ENCODE results near the gene RIC1. TPM values are rescaled to one million over a fixed set of nuclear protein-coding genes. Genes with fewer than 3 reads are reported as not detected.
"Not testable (repeated sequence)": the region's sequence is repeated elsewhere in the genome, so short reads cannot be mapped to it uniquely, and the experiment has no call there.

The RIC1 gene
- total and polyA plus RNA-seq, 12 donors, result 3.6 to 33.1 (median 17.9) TPM

- no peaks in the 10 kb centered on the region for H3K27me3 ChIP-seq
- intact Hi-C loops (cut with DNase I), result no loop called here
- H3K4me3 ChIP-seq, result no peak overlapping the region
- H3K36me3 ChIP-seq (replicated peaks in 1 of 2), result no peaks in the 10 kb centered on the region
- H3K4me1 ChIP-seq (replicated peaks in 1 of 2), result no peaks in the 10 kb centered on the region
- H3K9me3 ChIP-seq (replicated peaks in 1 of 3), result no peaks in the 10 kb centered on the region
- WGBS, 4 donors, result 56 to 66% (median 62%) methylated on average over 4 of the region's 4 CpGs
- DNase-seq, result peak in 1 of 7 donors; percentile 10
- H3K27ac ChIP-seq, result no peak overlapping the region
- no peak for TF ChIP-seq POLR2A (IDR thresholded peaks at IDR 0.05)
- peak; percentile 17 to 45 (median 32) for TF ChIP-seq CTCF (IDR thresholded peaks at IDR 0.05)
Measured at GRCh38 chr9:5714501-5715401, 85.8 kb downstream of the RIC1 start.

GRCh38 chr9:5715548-5716127 is 86.7 kb downstream of the RIC1 start:
- intact Hi-C loops (cut with DNase I), result no loop called here
- H3K27me3 ChIP-seq, result no peaks in the 10 kb centered on the region
- H3K9me3 ChIP-seq (replicated peaks in 1 of 3), result no peaks in the 10 kb centered on the region
- TF ChIP-seq CTCF (IDR thresholded peaks at IDR 0.05), result no peak
- TF ChIP-seq POLR2A (IDR thresholded peaks at IDR 0.05), result no peak
- H3K4me3 ChIP-seq, result no peak overlapping the region
- no peaks in the 10 kb centered on the region for H3K4me1 ChIP-seq (replicated peaks in 1 of 2)
- H3K27ac ChIP-seq, result no peak overlapping the region
- peaks cover 0 to 2% of the 10 kb centered on the region in 2 donors for H3K36me3 ChIP-seq (replicated peaks in 1 of 2)
- WGBS, 4 donors, result 94 to 98% (median 98%) methylated on average over 5 of the region's 5 CpGs
- DNase-seq, result no peak

- H3K9me3 ChIP-seq (replicated peaks in 1 of 3); H3K4me3 ChIP-seq; intact Hi-C loops (cut with DNase I); H3K27ac ChIP-seq; H3K4me1 ChIP-seq (replicated peaks in 1 of 2); DNase-seq; H3K27me3 ChIP-seq: not testable (repeated sequence)
- 87 to 96% (median 90%) methylated on average over 10 of the region's 10 CpGs for WGBS, 4 donors
- H3K36me3 ChIP-seq (replicated peaks in 1 of 2), result peaks cover 0 to 16% of the 10 kb centered on the region in 2 donors
Measured at GRCh38 chr9:5717434-5717833, 88.5 kb downstream of the RIC1 start.

GRCh38 chr9:5718296-5719032 is 89.6 kb downstream of the RIC1 start:
- intact Hi-C loops (cut with DNase I), result no loop called here
- no peak overlapping the region for H3K4me3 ChIP-seq
- DNase-seq, result no peak
- H3K27ac ChIP-seq, result no peak overlapping the region
- TF ChIP-seq POLR2A (IDR thresholded peaks at IDR 0.05), result no peak
- TF ChIP-seq CTCF (IDR thresholded peaks at IDR 0.05), result no peak
- H3K4me1 ChIP-seq (replicated peaks in 1 of 2), result no peaks in the 10 kb centered on the region
- H3K36me3 ChIP-seq (replicated peaks in 1 of 2), result peaks cover 0 to 16% of the 10 kb centered on the region in 2 donors
- no peaks in the 10 kb centered on the region for H3K27me3 ChIP-seq
- no peaks in the 10 kb centered on the region for H3K9me3 ChIP-seq (replicated peaks in 1 of 3)

Measured in adrenal gland (tissue), 12 donors.